ENCODE data around the gene IDE. TPM values are rescaled to one million over a fixed set of nuclear protein-coding genes. Genes with fewer than 3 reads are reported as not detected.

The IDE gene
- total and polyA plus RNA-seq, 2 of the 13 experiments (the other 11 are each of a cell fraction or from before 2014, with no cell fraction given): 16.1 to 52.1 TPM

GRCh38 chr10:92592761-92593618 is 19.1 kb upstream of the IDE start, which contains the start of gene KIF11 (continued):
- TF ChIP-seq MNT (IDR thresholded peaks at IDR 0.05): peak; percentile 65
- TF ChIP-seq ZNF691 (CRISPR knock-in tag; IDR thresholded peaks at IDR 0.05; ENCODE audit: borderline replicate concordance, low read depth): 0 out of 2 replicates have a peak, but pooled peaks have one; percentile 23
- 0 out of 2 replicates have a peak, but pooled peaks have one; percentile 17 for TF ChIP-seq ZNF639 (CRISPR knock-in tag; conservative IDR thresholded peaks at IDR 0.05)
- no peak for TF ChIP-seq ZNF598 (CRISPR knock-in tag; IDR thresholded peaks at IDR 0.05; ENCODE audit: borderline replicate concordance)
- TF ChIP-seq ZBTB38 (CRISPR knock-in tag; IDR thresholded peaks at IDR 0.05): 0 out of 2 replicates have a peak, but pooled peaks have one; percentile 54
- TF ChIP-seq GTF3A (CRISPR knock-in tag; conservative IDR thresholded peaks at IDR 0.05): 0 out of 2 replicates have a peak, but pooled peaks have one; percentile 16
- peak; percentile 48; the same call in 1 of the 2 replicates for TF ChIP-seq ZNF768 (CRISPR knock-in tag; IDR thresholded peaks at IDR 0.05)
- TF ChIP-seq ESRRA (CRISPR knock-in tag; IDR thresholded peaks at IDR 0.05; ENCODE audit: low read depth): 0 out of 2 replicates have a peak, but pooled peaks have one; percentile 51
- peak; percentile 49; the same call in 1 of the 2 replicates for TF ChIP-seq ZNF543 (CRISPR knock-in tag; IDR thresholded peaks at IDR 0.05)
- peak; percentile 64; the same call in 1 of the 2 replicates for TF ChIP-seq ZNF878 (CRISPR knock-in tag; IDR thresholded peaks at IDR 0.05)
- TF ChIP-seq ZBTB34 (CRISPR knock-in tag; IDR thresholded peaks at IDR 0.05): no peak
- no peak for TF ChIP-seq CCAR2 (optimal IDR thresholded peaks at IDR 0.05; ENCODE audit: low read depth, low read length)
- TF ChIP-seq DR1 (CRISPR knock-in tag; IDR thresholded peaks at IDR 0.05): peak; percentile 60; the same call in 1 of the 2 replicates
- TF ChIP-seq ZNF839 (CRISPR knock-in tag; IDR thresholded peaks at IDR 0.05; ENCODE audit: borderline replicate concordance): no peak
- TF ChIP-seq ZNF143 (CRISPR knock-in tag; IDR thresholded peaks at IDR 0.05): peak; percentile 92
- peak; percentile 68; the same call in 1 of the 2 replicates for TF ChIP-seq ZZZ3 (CRISPR knock-in tag; IDR thresholded peaks at IDR 0.05; ENCODE audit: borderline replicate concordance)
- peak; percentile 66; the same call in 1 of the 2 replicates for TF ChIP-seq TMF1 (CRISPR knock-in tag; IDR thresholded peaks at IDR 0.05; ENCODE audit: low read depth)
- peak; percentile 67; the same call in 1 of the 2 replicates for TF ChIP-seq CCDC6 (CRISPR knock-in tag; IDR thresholded peaks at IDR 0.05)
- peak; percentile 87 for TF ChIP-seq TAF1 (CRISPR knock-in tag; IDR thresholded peaks at IDR 0.05)

Measured in HepG2 (cell line).